Medulla oblongata (tissue), 1 donor: ENCODE results near the gene RGMB.
A peak's percentile ranks its signal among the peaks of the same experiment; 100 is the strongest.
"Not testable (repeated sequence)": the region's sequence is repeated elsewhere in the genome, so short reads cannot be mapped to it uniquely, and the experiment has no call there.

Source experiments
- DNase-seq: peaks from one replicate; pipeline ENCODE4 v3.0.0-alpha.2; 2015; ENCODE audit errors: extremely low spot score

RGMB gene

GRCh38 chr5:98773464-98774191, at the start of gene RGMB:
Gene RGMB, plus strand, starts transcription at chr5:98773663. Its CDS starts 408 bp downstream, at chr5:98774071.
- DNase-seq, result peak; percentile 99

GRCh38 chr5:98726258-98726657, 47.2 kb upstream of the RGMB start:
- DNase-seq, result no peak

- no peak for DNase-seq
Measured at GRCh38 chr5:98727686-98728085, 45.8 kb upstream of the RGMB start.

- no peak for DNase-seq
Measured at GRCh38 chr5:98734646-98735045, 38.8 kb upstream of the RGMB start.

GRCh38 chr5:98735806-98736507, 37.5 kb upstream of the RGMB start:
- DNase-seq, result no peak

- no peak for DNase-seq
Measured at GRCh38 chr5:98736753-98737152, 36.7 kb upstream of the RGMB start.

GRCh38 chr5:98737441-98737840, 36.0 kb upstream of the RGMB start:
- not testable (repeated sequence) for DNase-seq

- not testable (repeated sequence) for DNase-seq
Measured at GRCh38 chr5:98738481-98739149, 34.8 kb upstream of the RGMB start.

- no peak for DNase-seq
Measured at GRCh38 chr5:98741926-98742325, 31.5 kb upstream of the RGMB start.

- DNase-seq, result no peak
Measured at GRCh38 chr5:98742396-98743073, 30.9 kb upstream of the RGMB start.

GRCh38 chr5:98748259-98748658, 25.2 kb upstream of the RGMB start:
- DNase-seq, result not testable (repeated sequence)

GRCh38 chr5:98749046-98749445, 24.4 kb upstream of the RGMB start:
- no peak for DNase-seq

- no peak for DNase-seq
Measured at GRCh38 chr5:98750693-98751092, 22.8 kb upstream of the RGMB start.

- DNase-seq, result not testable (repeated sequence)
Measured at GRCh38 chr5:98752331-98752730, 21.1 kb upstream of the RGMB start.

- not testable (repeated sequence) for DNase-seq
Measured at GRCh38 chr5:98752801-98753200, 20.7 kb upstream of the RGMB start.

GRCh38 chr5:98753507-98753906, 20.0 kb upstream of the RGMB start:
- no peak for DNase-seq

GRCh38 chr5:98755406-98755805, 18.1 kb upstream of the RGMB start:
- DNase-seq, result no peak

- no peak for DNase-seq
Measured at GRCh38 chr5:98757978-98758377, 15.5 kb upstream of the RGMB start.

GRCh38 chr5:98763001-98763630, 10.3 kb upstream of the RGMB start:
- no peak for DNase-seq

GRCh38 chr5:98765815-98766214, 7.6 kb upstream of the RGMB start:
- no peak for DNase-seq

GRCh38 chr5:98767581-98767980, 5.9 kb upstream of the RGMB start:
- DNase-seq, result peak; percentile 40
